ENCODE results near the gene EIF4H. TPM values are rescaled to one million over a fixed set of nuclear protein-coding genes. Genes with fewer than 3 reads are reported as not detected.

The EIF4H gene
- total RNA-seq, 4 donors from 2014 or later = 291 to 344 (median 322) TPM

- Histone ChIP-seq H3K27me3 (no peaks in the 10 kb centered on the region), H3K36me3 (peaks cover 0 to 12% of the 10 kb centered on the region in 2 donors), H3K4me1 (peaks cover 35 to 89% (median 63%) of the 10 kb centered on the region in 3 donors), H3K27ac (peak overlapping the region in 3 of 4 donors; percentile 28 to 56 (median 52)), H3K9me3 (no peaks in the 10 kb centered on the region), H3K4me3 (no peak overlapping the region)
- no peak for ATAC-seq
- 20 to 33% methylated on average over 9 of the region's 9 CpGs for WGBS, 2 donors (ENCODE audit: low coverage in 1 of 2)
- no peak for TF ChIP-seq POLR2A (IDR thresholded peaks at IDR 0.05)
- no peak for TF ChIP-seq CTCF (IDR thresholded peaks at IDR 0.05)
- TF ChIP-seq EP300 (IDR thresholded peaks at IDR 0.05) = no peak
- no peak for TF ChIP-seq POLR2AphosphoS5 (IDR thresholded peaks at IDR 0.05)
Observed at GRCh38 chr7:74178632-74179031, 4.5 kb downstream of the EIF4H start.

- TF ChIP-seq POLR2A (IDR thresholded peaks at IDR 0.05) (no peak), CTCF (IDR thresholded peaks at IDR 0.05) (no peak), EP300 (IDR thresholded peaks at IDR 0.05) (no peak), POLR2AphosphoS5 (IDR thresholded peaks at IDR 0.05) (no peak)
- no peaks in the 10 kb centered on the region for H3K9me3 ChIP-seq
- H3K4me1 ChIP-seq = peaks cover 43 to 100% (median 63%) of the 10 kb centered on the region in 3 donors
- 49 to 65% methylated on average over 3 of the region's 3 CpGs for WGBS, 2 donors (ENCODE audit: low coverage in 1 of 2)
- H3K4me3 ChIP-seq = no peak overlapping the region
- ATAC-seq = no peak
- peaks cover 0 to 12% of the 10 kb centered on the region in 2 donors for H3K36me3 ChIP-seq
- H3K27me3 ChIP-seq = no peaks in the 10 kb centered on the region
- peak overlapping the region in 2 of 4 donors; percentile 28 to 48 for H3K27ac ChIP-seq
Observed at GRCh38 chr7:74179935-74180604, 5.9 kb downstream of the EIF4H start.

- H3K27me3 ChIP-seq = no peaks in the 10 kb centered on the region
- no peaks in the 10 kb centered on the region for H3K9me3 ChIP-seq
- no peak for ATAC-seq
- no peak for TF ChIP-seq POLR2AphosphoS5 (IDR thresholded peaks at IDR 0.05)
- no peak for TF ChIP-seq EP300 (IDR thresholded peaks at IDR 0.05)
- no peak for TF ChIP-seq CTCF (IDR thresholded peaks at IDR 0.05)
- TF ChIP-seq POLR2A (IDR thresholded peaks at IDR 0.05) = no peak
- H3K36me3 ChIP-seq = peaks cover 0 to 12% of the 10 kb centered on the region in 2 donors
- 56 to 63% methylated on average over 1 of the region's 1 CpG for WGBS, 2 donors (ENCODE audit: low coverage in 1 of 2)
- no peak overlapping the region for H3K4me3 ChIP-seq
- H3K4me1 ChIP-seq = peaks cover 44 to 100% (median 62%) of the 10 kb centered on the region in 3 donors
- H3K27ac ChIP-seq = peak overlapping the region; percentile 5 to 57 (median 38)
Observed at GRCh38 chr7:74180866-74181265, 6.7 kb downstream of the EIF4H start.

- 69 to 94% methylated on average over 3 to 5 of the region's 5 CpGs for WGBS, 2 donors (ENCODE audit: low coverage in 1 of 2)
- no peak for ATAC-seq
- peaks cover 44 to 100% (median 60%) of the 10 kb centered on the region in 3 donors for H3K4me1 ChIP-seq
Observed at GRCh38 chr7:74181821-74182220, 7.7 kb downstream of the EIF4H start.

More at GRCh38 chr7:74181821-74182220, 7.7 kb downstream of the EIF4H start:
- Histone ChIP-seq H3K27me3 (no peaks in the 10 kb centered on the region), H3K4me3 (no peak overlapping the region), H3K27ac (peak overlapping the region in 1 of 4 donors; percentile 48), H3K9me3 (no peaks in the 10 kb centered on the region), H3K36me3 (peaks cover 0 to 12% of the 10 kb centered on the region in 2 donors)
- TF ChIP-seq POLR2A (IDR thresholded peaks at IDR 0.05) = no peak
- no peak for TF ChIP-seq CTCF (IDR thresholded peaks at IDR 0.05)
- no peak for TF ChIP-seq EP300 (IDR thresholded peaks at IDR 0.05)
- no peak for TF ChIP-seq POLR2AphosphoS5 (IDR thresholded peaks at IDR 0.05)
